Esophagus squamous epithelium (tissue), 5 donors: ENCODE measurements around the gene TKFC. TPM values are rescaled to one million over a fixed set of nuclear protein-coding genes. Genes with fewer than 3 reads are reported as not detected.
A peak's percentile ranks its signal among the peaks of the same experiment; 100 is the strongest.

Experiments used
- DNase-seq: peaks from one replicate; lab custom pipeline; 2025; lab: John Stamatoyannopoulos, UW
- H3K27ac ChIP-seq, 4 donors: fragments of 200-600 bp; sonication (generic); one replicate each; pipeline ENCODE4 v1.5.1; 2016 to 2019; ENCODE audit warnings: mild to moderate bottlenecking in 1 of 4
- H3K27me3 ChIP-seq, 4 donors: fragments of 200-600 bp; sonication (generic); 1 replicate in 3 of 4; 2 replicates in 1 of 4; pipeline versions ENCODE4 v1.5.1 to v1.6.0; 2017 to 2021; ENCODE audit warnings: antibody characterized with exemption in 1 of 4
- H3K36me3 ChIP-seq, 3 donors: fragments of 200-600 bp; sonication (generic); one replicate each; pipeline ENCODE4 v1.5.1; 2016 to 2019
- H3K4me1 ChIP-seq, 3 donors: fragments of 200-600 bp; sonication (generic); one replicate each; pipeline ENCODE4 v1.5.1; 2017 to 2019
- H3K4me3 ChIP-seq, 4 donors: fragments of 200-600 bp; sonication (generic); 1 replicate in 3 of 4; 2 replicates in 1 of 4; pipeline ENCODE4 v1.5.1; 2016 to 2019; ENCODE audit warnings: mild to moderate bottlenecking in 2 of 4, moderate library complexity in 1 of 4
- H3K9me3 ChIP-seq, 3 donors: fragments of 200-600 bp; sonication (generic); one replicate each; pipeline ENCODE4 v1.5.1; 2016 to 2019
- CTCF ChIP-seq, 6 experiments: fragments of 450-650 bp in 4 of 6; fragments of 200-600 bp in 2 of 6; sonication (generic) in 2 of 6; IDR thresholded peaks; one replicate each; pipeline ENCODE4 v1.5.1; 2016 to 2019; ENCODE audit warnings: antibody characterized with exemption in 6 of 6, mild to moderate bottlenecking in 4 of 6, moderate library complexity in 4 of 6
- POLR2A ChIP-seq, 4 donors: fragments of 450-650 bp; IDR thresholded peaks; one replicate each; pipeline ENCODE4 v1.6.1; 2017; ENCODE audit warnings: antibody characterized with exemption in 4 of 4, mild to moderate bottlenecking in 4 of 4, moderate library complexity in 3 of 4
- WGBS, 2 donors: methylation state at CpG; one replicate each; pipeline ENCODE4 v1.1.5; 2018; 5-methylcytosine and 5-hydroxymethylcytosine counted together
- intact Hi-C: fragments of 100-400 bp; cut with DNase I; formaldehyde crosslinking; loops from one replicate; pipeline ENCODE4 v1.15.0; 2022
- total RNA-seq, 4 donors: library from RNA; depleted of rRNA; stranded (reverse); fragments of >200 nt; gene quantifications; one replicate each; pipeline ENCODE4 v1.1.0, GENCODE V29; 2016
- donor health status: DM: yes; HTN: yes; CAD: no.

Gene TKFC
- total RNA-seq, 4 donors from 2014 or later: 19.8 to 29.2 (median 26.4) TPM

DNA sequence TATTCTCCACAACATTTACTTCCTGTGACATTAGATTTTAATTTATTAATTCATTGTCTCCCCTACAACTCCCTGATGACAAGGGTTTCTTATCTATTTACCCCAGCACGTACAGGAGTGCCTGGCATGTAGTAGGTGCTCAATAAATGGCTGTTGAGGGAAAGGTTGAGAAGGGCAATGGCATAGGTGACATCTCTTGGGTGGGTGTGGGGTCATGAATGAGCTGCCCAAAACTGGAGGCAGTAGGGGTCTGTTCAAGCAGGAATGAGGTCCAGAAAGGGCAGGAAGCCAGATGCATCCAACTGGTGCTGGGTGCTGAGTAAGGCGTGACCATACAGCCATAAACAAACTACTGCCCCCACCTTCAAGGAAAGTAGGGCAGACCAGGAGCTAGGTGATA, 40.7 kb upstream of the TKFC start:
- peaks cover 23 to 33% (median 27%) of the 10 kb centered on the region in 3 donors for H3K4me1 ChIP-seq
- peaks cover 0 to 46% (median 0%) of the 10 kb centered on the region in 4 donors for H3K27me3 ChIP-seq
- no peak for DNase-seq
- no peak overlapping the region for H3K4me3 ChIP-seq
- WGBS, 2 donors: 88 to 91% methylated on average over 2 of the region's 2 CpGs
- intact Hi-C loops: no loop called here
- H3K9me3 ChIP-seq: no peaks in the 10 kb centered on the region
- no peak overlapping the region for H3K27ac ChIP-seq
- TF ChIP-seq CTCF (IDR thresholded peaks at IDR 0.05) (no peak), POLR2A (IDR thresholded peaks at IDR 0.05) (no peak)
- H3K36me3 ChIP-seq: no peaks in the 10 kb centered on the region

- DNase-seq: no peak
- H3K4me1 ChIP-seq: peaks cover 29 to 49% (median 37%) of the 10 kb centered on the region in 3 donors
- peaks cover 0 to 7% (median 0%) of the 10 kb centered on the region in 3 donors for H3K36me3 ChIP-seq
- 2 to 4% methylated on average over 11 of the region's 60 CpGs for WGBS, 2 donors
- peak overlapping the region in 1 of 4 donors; percentile 60 for H3K27ac ChIP-seq
- H3K27me3 ChIP-seq: peaks cover 0 to 46% (median 0%) of the 10 kb centered on the region in 4 donors
- intact Hi-C loops: no loop called here
- no peaks in the 10 kb centered on the region for H3K9me3 ChIP-seq
- TF ChIP-seq CTCF (IDR thresholded peaks at IDR 0.05): no peak
- no peak for TF ChIP-seq POLR2A (IDR thresholded peaks at IDR 0.05)
- peak overlapping the region; percentile 46 to 69 (median 56) for H3K4me3 ChIP-seq
Measured at GRCh38 chr11:61293867-61294716, 38.9 kb upstream of the TKFC start.

GRCh38 chr11:61294717-61295595, 38.1 kb upstream of the TKFC start, which contains the start of gene VWCE:
TSS of gene VWCE (minus strand) at chr11:61295316. CDS start at chr11:61295037, 279 bp downstream.
- intact Hi-C loops: no loop called here
- Histone ChIP-seq H3K4me1 (peaks cover 29 to 49% (median 37%) of the 10 kb centered on the region in 3 donors), H3K27me3 (peaks cover 0 to 46% (median 0%) of the 10 kb centered on the region in 4 donors), H3K9me3 (no peaks in the 10 kb centered on the region), H3K27ac (peak within 1 kb of the TSS in 2 of 4 donors; percentile 18 to 60), H3K4me3 (peak within 1 kb of the TSS; percentile 46 to 69 (median 56)), H3K36me3 (peaks cover 3 to 15% (median 4%) of the 10 kb centered on the region in 3 donors)
- WGBS, 2 donors: 42% methylated on average over 10 of the region's 97 CpGs; no CpG with 5 or more reads in 1 of the 2 donors
- DNase-seq: no peak
- no peak for TF ChIP-seq POLR2A (IDR thresholded peaks at IDR 0.05)
- no peak for TF ChIP-seq CTCF (IDR thresholded peaks at IDR 0.05)

DNA sequence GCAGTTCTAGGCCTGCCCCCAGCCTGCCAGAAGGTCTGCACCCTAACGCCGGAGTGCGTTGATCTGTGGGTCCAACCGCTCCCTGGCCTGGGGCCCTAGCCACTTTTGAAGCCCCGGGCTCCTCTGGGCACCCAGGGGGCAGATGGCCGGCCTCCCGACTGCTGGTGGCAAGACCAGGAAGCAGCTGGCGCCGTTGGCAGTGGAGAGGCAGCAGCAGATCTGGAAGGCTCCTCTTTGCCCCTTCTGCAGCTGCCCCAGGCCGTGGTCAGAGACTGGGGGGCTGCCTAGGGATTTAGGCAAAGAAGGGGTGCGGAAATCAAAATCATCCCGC, 37.5 kb upstream of the TKFC start:
- TF ChIP-seq POLR2A (IDR thresholded peaks at IDR 0.05): no peak
- no peak for TF ChIP-seq CTCF (IDR thresholded peaks at IDR 0.05)

More for the DNA sequence above, 37.5 kb upstream of the TKFC start:
- peak overlapping the region in 1 of 4 donors; percentile 60 for H3K27ac ChIP-seq
- 64 to 80% methylated on average over 5 to 6 of the region's 12 CpGs for WGBS, 2 donors
- peaks cover 7 to 21% (median 8%) of the 10 kb centered on the region in 3 donors for H3K36me3 ChIP-seq
- peak overlapping the region in 3 of 4 donors; percentile 46 to 69 (median 67) for H3K4me3 ChIP-seq
- H3K27me3 ChIP-seq: peaks cover 0 to 46% (median 0%) of the 10 kb centered on the region in 4 donors
- no peak for DNase-seq
- peaks cover 29 to 49% (median 37%) of the 10 kb centered on the region in 3 donors for H3K4me1 ChIP-seq
- intact Hi-C loops: no loop called here
- no peaks in the 10 kb centered on the region for H3K9me3 ChIP-seq
